ENCODE results near the gene MRGPRD. TPM values are rescaled to one million over a fixed set of nuclear protein-coding genes. Genes with fewer than 3 reads are reported as not detected.

Gene MRGPRD
- total and polyA plus RNA-seq, 2 donors (not counting 1 experiment from before 2014, with no cell fraction given): not detected

GRCh38 chr11:68994161-68994893, 13.5 kb upstream of the MRGPRD start:
- CTCF ChIA-PET: no interaction called here
- DNase-seq: no peak

More at GRCh38 chr11:68994161-68994893, 13.5 kb upstream of the MRGPRD start:
- Mint-ChIP-seq H3K4me3 (no peak overlapping the region), H3K27me3 (peaks cover 40% of the 10 kb centered on the region), H3K27ac (no peak overlapping the region), H3K9me3 (ENCODE audit: insufficient read depth) (no peaks in the 10 kb centered on the region), H3K4me1 (no peaks in the 10 kb centered on the region)
- 91% methylated on average over 24 of the region's 28 CpGs for WGBS (ENCODE audit: insufficient coverage)
- H3K4me1 ChIP-seq (ENCODE audit: control insufficient read depth in 2 of 2, insufficient read depth in 2 of 2, low read length in 2 of 2): no peaks in the 10 kb centered on the region
- intact Hi-C loops (cut with micrococcal nuclease): no loop called here
- no peaks in the 10 kb centered on the region for H3K79me2 ChIP-seq (ENCODE audit: control insufficient read depth, insufficient read depth, low read length)
- no peaks in the 10 kb centered on the region for H4K20me1 ChIP-seq (ENCODE audit: control insufficient read depth, insufficient read depth, low read length, poor library complexity, severe bottlenecking)
- no peak overlapping the region for H3K27ac ChIP-seq (ENCODE audit: low read length in 2 of 2)
- H3K27me3 ChIP-seq (replicated peaks in 1 of 4; ENCODE audit: control extremely low read depth in 1 of 4, control insufficient read depth in 3 of 4, insufficient read depth in 4 of 4, low read length in 3 of 4): peaks cover 0 to 22% (median 0%) of the 10 kb centered on the region in 4 experiments
- no peak overlapping the region for H3K4me2 ChIP-seq (replicated peaks; ENCODE audit: low read depth, low read length, poor library complexity, severe bottlenecking)
- peaks cover 0 to 4% (median 0%) of the 10 kb centered on the region in 3 donors for H3K9me3 ChIP-seq (ENCODE audit: control extremely low read depth in 1 of 3, control insufficient read depth in 2 of 3, insufficient read depth in 1 of 3, low read length in 2 of 3)
- H3K36me3 ChIP-seq (replicated peaks in 1 of 2; ENCODE audit: control extremely low read depth in 1 of 2, control insufficient read depth in 1 of 2, extremely low read depth in 1 of 2, insufficient read depth in 2 of 2, low read length in 1 of 2): no peaks in the 10 kb centered on the region
- H2AFZ ChIP-seq (ENCODE audit: insufficient read depth, low read depth, low read length, poor library complexity, severe bottlenecking): no peak overlapping the region
- no peak overlapping the region for H3K9ac ChIP-seq (ENCODE audit: low read length)
- no peak overlapping the region for H3K4me3 ChIP-seq (ENCODE audit: control extremely low read depth in 1 of 5, extremely low read depth in 1 of 5, insufficient read depth in 1 of 5, low read depth in 2 of 5, low read length in 4 of 5)
- POLR2A ChIA-PET: no interaction called here
- TF ChIP-seq EZH2 (IDR thresholded peaks at IDR 0.05; ENCODE audit: borderline replicate concordance, insufficient read depth, low read depth, low read length, poor library complexity, severe bottlenecking) (no peak), CTCF (IDR thresholded peaks at IDR 0.05) (no peak)
- no peak for ATAC-seq (ENCODE audit: low read depth)
